ENCODE results near the gene ABHD10.
A peak's percentile ranks its signal among the peaks of the same experiment; 100 is the strongest.

The ABHD10 gene

DNA sequence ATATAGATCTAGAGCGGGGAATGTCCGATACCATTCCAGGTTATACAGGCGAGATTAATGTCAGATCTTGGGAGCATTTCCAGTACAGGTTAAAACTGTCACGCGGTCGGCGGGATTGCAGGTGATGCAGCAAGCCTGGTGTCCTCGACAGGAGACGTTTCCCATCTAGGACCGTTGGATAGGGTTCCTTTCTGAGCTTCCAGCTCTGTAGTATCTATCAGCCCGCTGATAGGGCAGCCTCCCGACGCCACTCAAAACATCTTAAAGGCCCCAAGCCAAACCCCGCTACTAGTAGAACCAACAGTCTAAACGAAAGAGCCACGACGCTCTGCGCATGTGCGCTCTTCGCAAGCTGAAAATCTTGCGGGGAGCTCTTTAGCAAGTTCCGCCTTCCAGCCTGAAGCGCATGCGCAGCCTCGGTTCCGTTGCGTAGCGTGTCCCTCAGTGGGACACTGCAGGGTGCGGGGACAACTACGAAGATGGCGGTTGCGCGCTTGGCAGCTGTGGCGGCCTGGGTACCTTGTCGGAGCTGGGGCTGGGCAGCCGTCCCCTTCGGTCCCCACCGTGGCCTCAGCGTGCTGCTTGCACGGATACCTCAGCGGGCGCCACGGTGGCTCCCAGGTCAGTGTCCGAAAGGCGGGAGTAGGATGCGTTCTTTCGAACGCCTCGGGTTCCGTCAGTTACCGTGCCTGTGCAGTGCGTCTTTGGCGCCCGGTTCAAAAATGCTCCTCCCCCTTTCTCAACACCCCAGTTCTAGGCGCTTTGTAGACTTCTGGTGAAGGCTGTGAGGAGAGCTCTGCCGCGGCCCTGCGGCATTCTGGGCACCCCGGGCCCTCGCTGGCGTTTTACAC is at the start of gene ABHD10:
Gene ABHD10 (plus strand): TSS at position 444 of the 851 bp plus-strand sequence. CDS start 36 bp downstream, at position 480.
- DNase-seq = peak; percentile 96

- DNase-seq = no peak
Observed at GRCh38 chr3:111929484-111929883, 49.3 kb upstream of the ABHD10 start.

- no peak for DNase-seq
Observed at GRCh38 chr3:111932946-111933345, 45.9 kb upstream of the ABHD10 start.

DNA sequence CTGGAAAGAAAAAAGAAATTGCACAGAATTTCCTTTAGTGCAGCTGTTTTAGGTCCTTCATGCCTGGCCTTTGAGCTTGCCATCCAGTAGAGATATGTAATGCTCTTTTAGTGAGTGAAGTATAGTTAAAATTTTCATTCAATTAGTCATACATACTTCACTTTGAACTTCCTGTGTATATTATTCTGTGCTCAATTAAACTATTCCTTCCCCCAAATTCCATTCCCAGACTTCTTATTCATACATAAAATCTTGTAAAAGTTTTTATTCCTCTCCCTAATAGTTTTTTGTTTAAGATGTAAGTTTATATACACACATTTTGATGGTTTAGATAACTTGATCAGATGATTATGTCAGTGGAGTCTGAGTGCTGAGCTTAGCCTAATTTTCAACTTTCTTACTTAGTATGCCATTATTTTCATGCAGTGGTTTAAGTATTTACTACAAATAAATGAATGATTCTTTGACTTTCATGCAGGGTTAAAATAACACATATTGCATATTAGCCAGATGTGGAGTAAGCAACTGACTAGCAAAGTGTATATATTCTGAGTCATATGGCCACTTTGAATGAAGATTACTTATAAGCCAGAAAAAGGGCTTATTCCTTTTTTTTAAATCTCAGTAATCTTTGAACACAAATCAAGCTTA is 42.5 kb upstream of the ABHD10 start:
- no peak for DNase-seq

GRCh38 chr3:111936967-111937366 is 41.9 kb upstream of the ABHD10 start:
- no peak for DNase-seq

DNA sequence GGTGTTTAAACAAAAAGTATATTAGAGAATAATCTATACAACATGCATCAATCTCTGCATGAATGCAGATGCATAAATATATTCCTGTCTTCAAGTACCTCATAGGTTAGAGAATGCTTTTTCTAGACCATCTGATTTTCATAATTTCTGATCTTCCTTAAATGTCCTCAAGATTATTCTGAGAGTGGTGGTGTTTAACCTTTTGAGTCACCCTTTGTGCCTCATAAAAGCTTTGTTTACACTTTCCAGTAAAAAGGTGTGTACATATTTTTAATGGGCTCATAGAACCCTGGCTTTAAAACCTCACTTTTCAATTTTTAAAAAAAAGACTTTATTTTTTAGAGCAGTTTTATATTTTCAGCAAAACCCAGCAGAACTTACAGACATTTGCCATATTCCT is 41.0 kb upstream of the ABHD10 start:
- no peak for DNase-seq

DNA sequence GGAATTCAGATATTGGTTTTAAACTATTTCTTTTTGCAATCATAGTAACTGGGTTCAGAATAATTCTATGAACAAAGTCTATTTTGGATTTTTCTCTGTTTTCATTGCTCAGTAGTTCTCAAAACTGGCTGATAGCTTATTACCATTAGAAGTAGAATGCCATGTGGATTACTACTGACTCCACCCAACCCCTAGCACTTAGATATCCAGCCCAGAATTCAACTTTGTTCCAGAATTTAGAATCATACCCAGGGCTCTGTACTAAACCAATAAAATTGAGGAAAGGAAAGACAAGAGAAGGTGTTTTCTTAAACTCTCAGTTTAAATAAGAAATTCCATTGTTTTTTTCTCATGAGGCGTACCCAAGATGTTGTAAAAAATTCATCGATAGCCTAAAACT is 39.0 kb upstream of the ABHD10 start:
- no peak for DNase-seq

DNA sequence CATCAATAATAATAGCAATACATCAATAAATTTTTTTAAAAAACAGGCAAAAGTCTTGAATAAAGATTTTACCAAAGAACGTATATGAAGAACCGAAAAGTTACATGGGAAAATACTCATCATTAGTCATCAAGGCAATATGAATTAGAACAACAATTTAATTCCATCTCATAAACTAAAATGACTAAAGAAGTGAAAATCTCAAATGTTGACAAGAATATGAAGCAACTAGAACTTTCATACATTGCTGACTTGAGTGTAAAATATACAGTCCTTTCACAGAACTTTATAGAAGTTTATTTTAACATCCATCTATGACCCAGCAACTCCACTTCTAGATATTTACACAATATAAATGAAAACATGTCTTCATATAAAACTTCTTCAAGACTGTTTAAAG is 35.3 kb upstream of the ABHD10 start:
- no peak for DNase-seq

- no peak for DNase-seq
Observed at GRCh38 chr3:111944372-111944771, 34.5 kb upstream of the ABHD10 start.

- no peak for DNase-seq
Observed at GRCh38 chr3:111947231-111947630, 31.6 kb upstream of the ABHD10 start.

DNA sequence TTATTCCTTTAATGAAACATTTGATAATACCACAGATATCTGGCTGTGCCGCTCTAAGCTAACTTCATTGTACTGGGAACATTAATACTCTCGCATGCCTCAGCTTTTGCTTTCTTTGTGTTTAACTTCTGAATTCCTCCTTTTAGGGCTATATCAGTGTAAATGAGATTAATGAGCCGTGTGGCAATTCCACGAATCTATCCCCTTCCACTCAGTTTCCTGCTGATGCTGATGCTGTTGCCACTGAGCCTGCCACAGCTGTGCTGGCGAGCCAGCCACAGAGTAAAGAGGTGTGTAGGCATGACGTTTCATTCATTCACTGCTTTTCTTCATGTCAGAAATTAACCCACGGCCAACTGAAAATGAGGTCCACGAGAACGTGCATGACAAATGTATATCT is 30.0 kb upstream of the ABHD10 start:
- DNase-seq = no peak

DNA sequence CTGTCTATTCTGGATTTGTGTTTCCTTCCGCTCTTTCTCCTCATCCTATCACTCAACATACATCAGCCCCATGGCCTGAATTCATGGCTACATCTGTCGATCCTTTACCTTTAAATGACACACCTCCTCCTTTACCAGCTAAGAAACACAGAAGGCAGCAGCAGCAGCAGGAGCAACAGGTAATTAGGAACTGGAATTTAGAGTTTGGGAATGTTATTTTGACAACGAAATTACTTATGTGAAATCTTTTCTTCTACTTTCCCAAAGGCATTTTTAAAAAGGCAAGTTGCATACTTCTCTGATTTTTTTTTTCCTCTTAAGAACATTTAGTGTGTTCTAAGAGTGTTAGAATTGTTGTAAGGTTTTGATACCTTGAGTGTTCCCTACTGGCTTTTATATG is 29.1 kb upstream of the ABHD10 start:
- no peak for DNase-seq

- no peak for DNase-seq
Observed at GRCh38 chr3:111951032-111951431, 27.8 kb upstream of the ABHD10 start.

DNA sequence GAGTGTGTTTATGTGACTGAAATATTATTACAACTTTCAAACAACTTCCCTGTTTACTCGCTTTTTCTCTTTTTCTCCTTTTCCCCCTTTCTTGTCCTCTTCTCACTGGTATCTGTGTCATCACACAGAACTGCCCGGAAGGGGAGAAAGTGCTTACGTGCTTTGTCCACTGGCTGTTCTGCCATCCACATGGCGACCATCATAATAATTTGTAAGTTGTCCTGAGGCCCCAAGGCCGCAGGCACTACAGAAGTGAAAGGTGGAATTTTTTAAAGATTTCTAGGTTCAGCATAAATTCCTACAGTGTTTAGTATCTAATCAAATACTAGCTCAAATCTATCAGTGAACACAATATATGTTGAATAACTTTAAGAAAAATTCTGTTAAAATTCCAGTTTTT is 26.7 kb upstream of the ABHD10 start:
- DNase-seq = no peak

- DNase-seq = no peak
Observed at GRCh38 chr3:111952866-111953450, 25.9 kb upstream of the ABHD10 start.

GRCh38 chr3:111954228-111954990 is 24.4 kb upstream of the ABHD10 start:
- no peak for DNase-seq

- no peak for DNase-seq
Observed at GRCh38 chr3:111955876-111956275, 22.9 kb upstream of the ABHD10 start.

DNA sequence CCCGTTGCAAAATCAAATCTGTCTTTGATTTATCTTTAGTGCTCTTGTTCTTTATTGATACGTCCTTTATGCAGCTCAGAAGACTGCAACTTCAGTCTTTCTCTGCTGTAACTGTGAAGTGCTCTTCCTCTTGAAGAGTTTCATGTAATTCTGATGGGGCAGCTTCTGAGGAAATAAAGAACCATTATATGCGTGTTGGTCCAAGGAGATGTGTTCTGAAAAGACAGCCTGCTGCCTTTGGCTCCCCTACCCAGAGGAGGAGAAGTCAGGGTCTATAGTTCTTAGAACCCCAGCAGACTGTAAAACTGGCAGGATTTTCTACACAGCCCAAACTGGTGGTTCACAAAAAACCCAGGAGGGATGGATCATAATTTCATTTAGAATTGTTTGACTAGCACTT is 22.4 kb upstream of the ABHD10 start:
- DNase-seq = no peak

GRCh38 chr3:111956995-111957734 is 21.7 kb upstream of the ABHD10 start:
- no peak for DNase-seq

- no peak for DNase-seq
Observed at GRCh38 chr3:111961461-111962164, 17.2 kb upstream of the ABHD10 start.

DNA sequence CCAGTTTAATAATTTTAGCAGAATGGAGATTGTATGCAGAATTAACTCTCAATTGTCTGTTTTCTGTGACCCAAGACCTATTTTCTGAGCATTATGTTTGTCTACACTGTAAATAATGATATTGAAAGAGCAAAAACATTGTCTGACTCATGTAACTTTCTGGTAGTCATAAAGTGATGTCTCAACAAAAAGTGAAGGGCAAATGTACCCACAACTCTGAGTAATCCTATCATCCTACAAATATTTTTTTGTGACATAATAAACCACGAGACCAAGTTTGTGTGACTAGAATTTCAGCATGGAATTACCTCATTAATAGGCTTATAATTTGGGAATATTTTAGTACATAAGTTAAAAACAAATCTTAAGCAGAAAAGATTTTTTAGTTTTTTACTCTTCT is 15.4 kb upstream of the ABHD10 start:
- DNase-seq = no peak

DNA sequence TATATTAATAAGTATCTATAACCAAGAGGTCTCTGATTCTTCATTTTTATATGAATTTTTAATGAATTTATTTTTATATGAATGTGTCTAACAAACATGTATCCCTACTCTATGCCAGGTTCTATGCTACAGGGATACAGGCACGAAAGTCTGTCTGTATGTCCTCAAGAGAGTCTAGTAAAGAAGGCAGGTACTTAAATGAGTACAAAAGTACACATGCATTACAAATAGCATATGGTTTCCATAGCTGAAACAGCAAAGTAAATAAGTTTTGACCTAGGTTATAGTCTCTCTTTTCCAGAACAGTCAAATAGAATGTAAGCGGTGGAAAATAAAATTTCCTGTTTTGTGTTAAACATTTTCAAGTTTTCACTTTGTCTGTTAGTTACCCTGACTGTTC is 13.3 kb upstream of the ABHD10 start:
- DNase-seq = no peak
